ENCODE data around the gene ARF1. TPM values are rescaled to one million over a fixed set of nuclear protein-coding genes. Genes with fewer than 3 reads are reported as not detected.
A peak's percentile ranks its signal among the peaks of the same experiment; 100 is the strongest.

ARF1 gene
- polyA plus RNA-seq, 3 donors: 580 to 789 (median 603) TPM

DNA sequence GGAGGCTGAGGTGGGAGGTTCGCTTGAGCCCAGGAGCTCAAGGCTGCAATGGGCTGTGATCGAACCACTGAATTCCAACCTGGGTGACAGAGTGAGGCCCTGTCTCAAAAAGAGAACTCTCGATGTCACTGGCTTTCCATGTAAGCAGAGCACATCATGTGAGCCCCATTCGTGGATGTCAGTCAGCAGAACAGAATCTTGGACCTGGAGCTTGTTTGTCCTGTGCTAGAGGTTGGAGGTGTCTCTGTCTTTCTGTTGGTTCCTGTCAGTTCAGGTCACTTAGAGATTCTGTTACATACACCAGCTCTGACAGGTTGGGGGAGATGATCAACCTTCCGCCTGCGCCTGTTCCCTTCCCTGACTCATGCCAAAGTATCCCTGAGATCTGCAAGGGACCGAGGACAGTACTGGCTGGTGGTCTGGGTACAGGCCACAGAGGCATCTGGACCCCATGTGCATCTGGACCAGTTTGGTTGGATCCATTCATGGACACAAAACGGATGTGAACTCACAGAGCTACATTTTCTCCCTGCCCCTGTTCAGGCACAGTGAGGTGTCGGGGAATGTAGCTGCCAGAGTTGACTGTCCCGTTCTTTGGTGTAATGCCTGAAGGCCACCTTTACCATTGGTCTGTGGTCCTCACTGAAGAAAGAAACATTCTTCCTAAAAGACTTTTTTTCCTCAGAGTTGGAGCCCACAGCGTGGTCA, 10.0 kb downstream of the ARF1 start:
- Mint-ChIP-seq H3K9me3 (peaks cover 5 to 16% (median 10%) of the 10 kb centered on the region in 7 donors), H3K4me3 (no peak overlapping the region), H3K4me1 (peaks cover 63% of the 10 kb centered on the region), H3K36me3 (peaks cover 50 to 72% of the 10 kb centered on the region in 2 donors), H3K27ac (peak overlapping the region in 6 of 7 donors; percentile 41 to 80 (median 68)), H3K27me3 (ENCODE audit: low read depth in 3 of 3) (peaks cover 0 to 5% (median 4%) of the 10 kb centered on the region in 3 donors)
- Histone ChIP-seq H3K27me3 (ENCODE audit: control insufficient read depth in 2 of 2, insufficient read depth in 2 of 2, low read length in 2 of 2) (no peaks in the 10 kb centered on the region), H3K27ac (ENCODE audit: low read depth in 1 of 2, low read length in 2 of 2) (peak overlapping the region in 1 of 2 donors; percentile 94), H2AFZ (ENCODE audit: insufficient read depth, low read depth, low read length, poor library complexity, severe bottlenecking) (no peak overlapping the region), H3K9ac (ENCODE audit: insufficient read depth, low read length, poor library complexity, severe bottlenecking) (no peak overlapping the region), H3K36me3 (replicated peaks in 1 of 2; ENCODE audit: control insufficient read depth in 1 of 2, insufficient read depth in 2 of 2, low read length in 2 of 2) (peaks cover 14 to 62% of the 10 kb centered on the region in 2 donors), H3K4me2 (replicated peaks; ENCODE audit: extremely low read depth, low read length, poor library complexity, severe bottlenecking) (no peak overlapping the region), H3K4me3 (replicated peaks in 1 of 3; ENCODE audit: low read depth in 2 of 3, low read length in 3 of 3) (no peak overlapping the region), H4K20me1 (ENCODE audit: insufficient read depth, low read length) (peaks cover 100% of the 10 kb centered on the region), H3K4me1 (ENCODE audit: control insufficient read depth in 1 of 2, insufficient read depth in 2 of 2, low read length in 2 of 2) (peaks cover 46 to 59% of the 10 kb centered on the region in 2 donors), H3K9me3 (replicated peaks in 1 of 2; ENCODE audit: control insufficient read depth in 1 of 2, insufficient read depth in 1 of 2, low read length in 2 of 2) (peaks cover 9 to 15% of the 10 kb centered on the region in 2 donors), H3K79me2 (ENCODE audit: insufficient read depth, low read length) (peaks cover 100% of the 10 kb centered on the region)
- TF ChIP-seq, protein P1, sequence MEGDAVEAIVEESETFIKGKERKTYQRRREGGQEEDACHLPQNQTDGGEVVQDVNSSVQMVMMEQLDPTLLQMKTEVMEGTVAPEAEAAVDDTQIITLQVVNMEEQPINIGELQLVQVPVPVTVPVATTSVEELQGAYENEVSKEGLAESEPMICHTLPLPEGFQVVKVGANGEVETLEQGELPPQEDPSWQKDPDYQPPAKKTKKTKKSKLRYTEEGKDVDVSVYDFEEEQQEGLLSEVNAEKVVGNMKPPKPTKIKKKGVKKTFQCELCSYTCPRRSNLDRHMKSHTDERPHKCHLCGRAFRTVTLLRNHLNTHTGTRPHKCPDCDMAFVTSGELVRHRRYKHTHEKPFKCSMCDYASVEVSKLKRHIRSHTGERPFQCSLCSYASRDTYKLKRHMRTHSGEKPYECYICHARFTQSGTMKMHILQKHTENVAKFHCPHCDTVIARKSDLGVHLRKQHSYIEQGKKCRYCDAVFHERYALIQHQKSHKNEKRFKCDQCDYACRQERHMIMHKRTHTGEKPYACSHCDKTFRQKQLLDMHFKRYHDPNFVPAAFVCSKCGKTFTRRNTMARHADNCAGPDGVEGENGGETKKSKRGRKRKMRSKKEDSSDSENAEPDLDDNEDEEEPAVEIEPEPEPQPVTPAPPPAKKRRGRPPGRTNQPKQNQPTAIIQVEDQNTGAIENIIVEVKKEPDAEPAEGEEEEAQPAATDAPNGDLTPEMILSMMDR (IDR thresholded peaks at IDR 0.05): no peak
- DNase-seq: peak in 1 of 3 donors; percentile 4
- intact Hi-C loops (cut with micrococcal nuclease): no loop called here
- 94% methylated on average over 7 of the region's 11 CpGs for WGBS (ENCODE audit: insufficient coverage)

- Mint-ChIP-seq H3K36me3 (peaks cover 50 to 76% of the 10 kb centered on the region in 2 donors), H3K27me3 (ENCODE audit: low read depth in 3 of 3) (peaks cover 0 to 5% (median 3%) of the 10 kb centered on the region in 3 donors), H3K27ac (peak overlapping the region in 2 of 7 donors; percentile 41 to 80), H3K4me1 (peaks cover 57% of the 10 kb centered on the region), H3K4me3 (no peak overlapping the region), H3K9me3 (peaks cover 5 to 16% (median 10%) of the 10 kb centered on the region in 7 donors)
- H3K9me3 ChIP-seq (replicated peaks in 1 of 2; ENCODE audit: control insufficient read depth in 1 of 2, insufficient read depth in 1 of 2, low read length in 2 of 2): peaks cover 9 to 15% of the 10 kb centered on the region in 2 donors
- intact Hi-C loops (cut with micrococcal nuclease): no loop called here
- H3K4me1 ChIP-seq (ENCODE audit: control insufficient read depth in 1 of 2, insufficient read depth in 2 of 2, low read length in 2 of 2): peaks cover 38 to 51% of the 10 kb centered on the region in 2 donors
- peaks cover 21 to 70% of the 10 kb centered on the region in 2 donors for H3K36me3 ChIP-seq (replicated peaks in 1 of 2; ENCODE audit: control insufficient read depth in 1 of 2, insufficient read depth in 2 of 2, low read length in 2 of 2)
- no peak overlapping the region for H2AFZ ChIP-seq (ENCODE audit: insufficient read depth, low read depth, low read length, poor library complexity, severe bottlenecking)
- WGBS (ENCODE audit: insufficient coverage): 98% methylated on average over 15 of the region's 20 CpGs
- peaks cover 100% of the 10 kb centered on the region for H3K79me2 ChIP-seq (ENCODE audit: insufficient read depth, low read length)
- H4K20me1 ChIP-seq (ENCODE audit: insufficient read depth, low read length): peaks cover 100% of the 10 kb centered on the region
- H3K9ac ChIP-seq (ENCODE audit: insufficient read depth, low read length, poor library complexity, severe bottlenecking): no peak overlapping the region
- peak overlapping the region in 1 of 2 donors; percentile 94 for H3K27ac ChIP-seq (ENCODE audit: low read depth in 1 of 2, low read length in 2 of 2)
- TF ChIP-seq, protein P1 (IDR thresholded peaks at IDR 0.05): no peak
- H3K4me3 ChIP-seq (replicated peaks in 1 of 3; ENCODE audit: low read depth in 2 of 3, low read length in 3 of 3): no peak overlapping the region
- no peaks in the 10 kb centered on the region for H3K27me3 ChIP-seq (ENCODE audit: control insufficient read depth in 2 of 2, insufficient read depth in 2 of 2, low read length in 2 of 2)
- peak in 1 of 3 donors; percentile 2 for DNase-seq
- H3K4me2 ChIP-seq (replicated peaks; ENCODE audit: extremely low read depth, low read length, poor library complexity, severe bottlenecking): no peak overlapping the region
These were observed 10.8 kb downstream of the ARF1 start for GRCh38 chr1:228093050-228093906.

Data from CD14-positive monocyte (primary cell).